Activated naive CD4-positive, alpha-beta T cell treated with anti-CD3 and anti-CD28 coated beads, Interleukin-2, amount 50 U/mL, for 24 hours (primary cell): Measurements from ENCODE around the gene CPZ.

ENCODE experiments used
- H3K27ac Mint-ChIP-seq: one replicate; pipeline ENCODE4 v1.8.0; 2021; ENCODE audit warnings: mild to moderate bottlenecking, mixed read lengths
- H3K27me3 Mint-ChIP-seq: one replicate; pipeline ENCODE4 v1.8.0; 2021; ENCODE audit warnings: mixed read lengths
- H3K36me3 Mint-ChIP-seq: one replicate; pipeline ENCODE4 v1.8.0; 2021; ENCODE audit warnings: mixed read lengths
- H3K4me1 Mint-ChIP-seq: one replicate; pipeline ENCODE4 v1.8.0; 2021; ENCODE audit warnings: mixed read lengths
- H3K4me3 Mint-ChIP-seq: one replicate; pipeline ENCODE4 v1.8.0; 2021; ENCODE audit warnings: mild to moderate bottlenecking, mixed read lengths
- H3K9me3 Mint-ChIP-seq: one replicate; pipeline ENCODE4 v1.8.0; 2021; ENCODE audit warnings: mixed read lengths

Gene CPZ

DNA sequence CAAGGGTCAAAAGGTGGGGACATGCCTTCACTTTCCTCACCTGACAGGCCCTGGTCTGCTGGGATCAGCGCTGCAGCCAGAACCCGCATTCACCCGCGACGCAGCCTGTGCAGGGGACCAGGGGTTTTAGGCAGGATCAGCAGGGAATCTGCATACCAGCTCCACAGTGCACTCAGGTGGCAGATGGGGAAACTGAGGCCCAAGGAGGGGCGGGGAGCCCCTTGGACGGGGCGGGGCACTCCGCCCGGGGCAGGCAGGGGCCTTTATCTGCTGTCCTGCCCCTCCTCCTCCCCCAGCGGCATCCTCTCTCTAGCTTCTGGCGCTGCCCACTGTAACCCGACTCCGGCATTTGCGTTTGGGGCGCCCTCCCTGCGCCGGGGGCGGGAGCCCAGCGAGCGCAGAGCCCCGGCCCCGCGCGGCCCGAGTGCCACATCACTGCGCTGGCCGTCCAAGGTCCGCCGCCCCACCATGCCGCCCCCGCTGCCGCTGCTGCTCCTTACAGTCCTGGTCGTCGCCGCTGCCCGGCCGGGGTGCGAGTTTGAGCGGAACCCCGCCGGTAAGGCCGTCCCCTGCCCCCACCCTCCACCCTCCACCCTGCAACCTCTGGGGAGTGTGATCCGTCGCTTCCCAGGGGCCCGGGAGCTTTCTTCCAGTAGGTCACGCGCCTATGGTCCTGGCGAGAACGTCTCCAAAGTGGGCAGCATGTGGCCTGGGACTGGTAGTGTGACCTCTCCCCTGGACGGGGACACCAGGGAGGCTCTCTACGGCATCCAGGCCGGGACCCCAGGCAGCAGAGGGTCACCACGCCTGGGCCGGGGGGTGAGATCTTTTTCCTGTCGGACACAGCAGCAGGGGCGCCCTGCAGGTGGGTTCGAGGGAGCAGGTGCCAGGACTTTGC is at the start of gene CPZ:
Gene CPZ, plus strand, starts transcription at position 400 of the 898 bp plus-strand sequence. Its CDS starts 69 bp downstream, at position 469.
- H3K4me3 Mint-ChIP-seq, result no peak within 1 kb of the TSS
- H3K9me3 Mint-ChIP-seq, result no peaks in the 10 kb centered on the region
- H3K36me3 Mint-ChIP-seq, result no peaks in the 10 kb centered on the region
- peaks cover 12% of the 10 kb centered on the region for H3K27me3 Mint-ChIP-seq
- H3K27ac Mint-ChIP-seq, result no peak within 1 kb of the TSS
- H3K4me1 Mint-ChIP-seq, result no peaks in the 10 kb centered on the region

DNA sequence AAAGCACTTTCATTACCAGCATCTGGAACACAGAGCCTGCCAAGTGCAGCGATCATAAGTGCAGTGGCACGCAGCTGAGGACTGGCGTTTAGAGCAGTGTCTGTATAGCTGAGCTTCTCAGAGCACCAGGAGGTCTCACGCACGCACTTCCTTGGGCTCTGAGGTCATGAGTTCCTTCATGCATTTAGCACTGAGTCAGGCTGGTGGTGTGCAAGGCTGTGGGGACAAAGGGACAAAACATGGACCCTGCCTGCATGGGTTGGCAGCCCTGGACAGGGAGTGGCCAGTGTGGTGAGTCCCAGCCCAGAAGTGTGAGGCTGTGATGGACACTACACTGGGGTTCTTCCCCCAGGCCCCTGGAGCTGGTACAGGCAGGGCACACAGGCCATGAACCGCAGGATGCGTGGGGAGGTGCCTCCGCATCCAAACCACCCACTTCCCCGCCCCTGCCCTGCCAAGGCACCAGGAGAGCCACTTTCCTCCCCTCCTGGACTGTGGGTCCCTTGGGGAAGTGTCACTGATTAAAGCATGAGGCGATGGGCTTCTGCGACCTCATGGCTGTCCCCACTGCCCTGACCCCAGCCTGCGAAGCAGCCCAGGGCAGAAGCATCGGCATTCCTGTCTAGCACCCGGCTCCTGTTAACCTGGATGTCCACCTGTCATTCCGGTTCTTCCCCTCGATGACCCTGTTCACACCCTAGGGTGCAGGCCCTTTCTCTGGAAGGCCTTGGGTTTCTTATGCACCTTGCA is 49.6 kb upstream of the CPZ start:
- no peaks in the 10 kb centered on the region for H3K27me3 Mint-ChIP-seq
- H3K4me1 Mint-ChIP-seq, result no peaks in the 10 kb centered on the region
- H3K4me3 Mint-ChIP-seq, result no peak overlapping the region
- H3K27ac Mint-ChIP-seq, result no peak overlapping the region
- H3K9me3 Mint-ChIP-seq, result no peaks in the 10 kb centered on the region
- no peaks in the 10 kb centered on the region for H3K36me3 Mint-ChIP-seq

GRCh38 chr4:8543623-8544022 is 48.9 kb upstream of the CPZ start:
- no peaks in the 10 kb centered on the region for H3K36me3 Mint-ChIP-seq
- H3K4me1 Mint-ChIP-seq, result no peaks in the 10 kb centered on the region
- no peaks in the 10 kb centered on the region for H3K27me3 Mint-ChIP-seq
- no peak overlapping the region for H3K4me3 Mint-ChIP-seq
- H3K27ac Mint-ChIP-seq, result no peak overlapping the region
- no peaks in the 10 kb centered on the region for H3K9me3 Mint-ChIP-seq

GRCh38 chr4:8544282-8544681 is 48.3 kb upstream of the CPZ start:
- H3K36me3 Mint-ChIP-seq, result no peaks in the 10 kb centered on the region
- no peak overlapping the region for H3K4me3 Mint-ChIP-seq
- no peaks in the 10 kb centered on the region for H3K4me1 Mint-ChIP-seq
- H3K27ac Mint-ChIP-seq, result no peak overlapping the region
- no peaks in the 10 kb centered on the region for H3K27me3 Mint-ChIP-seq
- H3K9me3 Mint-ChIP-seq, result no peaks in the 10 kb centered on the region

DNA sequence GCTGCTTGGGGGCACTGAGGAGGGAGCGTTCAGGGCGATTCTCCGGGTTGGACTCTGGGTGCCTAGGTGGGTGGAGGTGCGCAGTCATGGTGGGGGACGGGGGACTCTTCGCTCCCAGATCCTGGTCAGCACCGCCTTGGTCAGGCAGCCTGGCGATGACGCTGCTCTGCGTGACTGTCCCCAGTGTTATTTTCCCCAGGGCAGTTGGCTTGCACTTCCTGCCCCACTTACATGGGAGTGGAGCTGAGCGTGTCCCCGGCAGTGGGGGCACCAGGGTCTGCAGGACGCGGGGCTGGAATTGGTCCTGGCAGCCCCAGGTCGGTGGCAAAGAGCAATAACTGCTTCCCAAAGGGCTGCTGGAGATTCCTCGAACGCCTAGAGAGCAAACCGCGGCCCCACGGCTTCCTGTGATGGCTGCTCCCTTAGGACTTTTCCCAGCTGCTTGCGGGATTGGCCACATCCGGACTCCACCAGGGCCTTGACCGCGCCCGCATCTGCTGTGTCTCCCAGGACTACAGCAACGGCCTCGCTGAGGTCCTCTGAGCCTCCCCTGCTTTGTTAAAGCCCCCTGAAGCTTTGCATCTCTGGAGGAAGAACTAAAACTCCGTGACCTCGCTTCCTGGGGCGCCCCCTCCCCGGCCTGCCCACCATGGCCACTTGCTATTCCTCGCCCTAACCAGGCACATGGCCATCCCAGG is 47.7 kb upstream of the CPZ start:
- H3K36me3 Mint-ChIP-seq, result no peaks in the 10 kb centered on the region
- no peaks in the 10 kb centered on the region for H3K9me3 Mint-ChIP-seq
- H3K27me3 Mint-ChIP-seq, result no peaks in the 10 kb centered on the region
- no peak overlapping the region for H3K4me3 Mint-ChIP-seq
- H3K27ac Mint-ChIP-seq, result no peak overlapping the region
- no peaks in the 10 kb centered on the region for H3K4me1 Mint-ChIP-seq

DNA sequence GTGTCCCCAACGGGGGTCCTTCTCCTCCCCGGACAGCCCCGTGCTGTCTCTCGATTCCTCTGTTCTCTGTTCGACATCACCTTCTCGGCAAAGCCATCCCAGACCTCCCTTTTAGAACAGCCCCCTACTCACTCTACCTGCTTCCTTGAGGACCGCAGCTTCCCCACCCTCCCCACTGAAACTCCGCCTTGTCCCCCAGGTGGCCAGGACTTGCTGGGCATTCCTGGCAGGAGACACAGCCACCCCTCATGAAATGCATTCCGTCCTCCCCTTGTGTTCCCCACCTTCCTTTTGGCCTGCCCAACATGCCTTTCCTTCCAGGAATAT is 47.2 kb upstream of the CPZ start:
- no peaks in the 10 kb centered on the region for H3K9me3 Mint-ChIP-seq
- no peak overlapping the region for H3K27ac Mint-ChIP-seq
- H3K4me1 Mint-ChIP-seq, result no peaks in the 10 kb centered on the region
- H3K27me3 Mint-ChIP-seq, result no peaks in the 10 kb centered on the region
- H3K36me3 Mint-ChIP-seq, result no peaks in the 10 kb centered on the region
- no peak overlapping the region for H3K4me3 Mint-ChIP-seq

DNA sequence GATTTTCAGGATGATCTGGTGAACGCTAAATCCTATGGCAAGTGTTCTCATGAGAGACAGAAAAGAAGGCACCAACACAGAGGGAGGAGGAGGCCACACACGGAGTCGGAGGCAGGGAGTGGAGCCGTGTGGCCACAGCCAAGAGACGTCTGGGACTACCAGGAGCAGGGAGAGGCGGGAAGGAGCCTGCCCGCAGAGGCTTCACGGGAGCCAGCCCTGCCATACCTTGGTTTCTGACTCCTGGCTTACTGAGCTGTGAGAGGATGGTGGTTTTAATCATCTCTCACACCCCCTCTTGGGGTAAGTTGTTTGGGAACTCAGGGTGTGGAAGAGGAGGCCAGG is 45.8 kb upstream of the CPZ start:
- H3K36me3 Mint-ChIP-seq, result no peaks in the 10 kb centered on the region
- no peak overlapping the region for H3K27ac Mint-ChIP-seq

GRCh38 chr4:8547108-8547911 is 45.3 kb upstream of the CPZ start:
- Mint-ChIP-seq H3K27ac (no peak overlapping the region), H3K27me3 (no peaks in the 10 kb centered on the region), H3K4me1 (no peaks in the 10 kb centered on the region), H3K9me3 (no peaks in the 10 kb centered on the region), H3K36me3 (no peaks in the 10 kb centered on the region), H3K4me3 (no peak overlapping the region)

More for the DNA sequence above, 45.8 kb upstream of the CPZ start:
- Mint-ChIP-seq H3K4me3 (no peak overlapping the region), H3K9me3 (no peaks in the 10 kb centered on the region), H3K27me3 (no peaks in the 10 kb centered on the region), H3K4me1 (no peaks in the 10 kb centered on the region)

DNA sequence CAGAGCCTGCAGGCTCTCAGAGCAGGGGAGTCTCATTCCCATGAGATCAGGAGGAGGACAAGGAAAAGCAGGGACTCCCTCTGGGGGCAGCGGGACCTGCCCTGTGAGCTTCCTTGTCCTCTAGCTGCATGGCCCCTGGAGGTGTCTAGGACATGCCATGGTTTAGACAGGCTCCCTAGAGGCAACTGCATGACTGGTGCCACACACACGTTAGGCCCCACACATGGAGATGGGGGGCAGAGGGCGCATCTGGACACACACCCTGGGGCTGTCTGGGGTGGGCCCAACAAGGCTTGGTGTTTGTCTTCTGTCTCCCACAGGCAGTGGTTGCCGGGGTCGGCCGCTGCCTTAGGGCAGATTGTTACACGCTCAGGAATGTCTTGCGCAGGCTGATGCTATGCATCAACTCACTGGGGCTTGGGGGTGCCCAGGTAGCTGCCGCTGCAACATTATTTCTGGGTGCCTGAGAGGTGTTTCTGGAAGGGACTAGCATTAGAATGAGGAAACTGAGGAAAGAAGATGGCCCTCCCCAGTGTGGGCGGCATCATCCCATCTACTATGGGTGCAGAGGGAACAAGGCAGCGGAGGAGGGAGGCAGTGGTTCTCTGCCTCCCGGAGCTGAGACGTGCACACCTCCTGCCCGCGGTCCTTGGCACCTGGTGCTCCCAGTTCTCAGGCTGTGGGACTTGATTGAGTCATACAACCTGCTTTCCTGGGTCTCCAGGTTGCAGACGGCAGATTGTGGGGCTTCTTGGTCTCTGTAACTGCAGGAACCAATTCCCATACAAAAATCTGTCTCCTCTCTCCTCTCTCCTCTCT is 44.4 kb upstream of the CPZ start:
- H3K27ac Mint-ChIP-seq, result no peak overlapping the region

DNA sequence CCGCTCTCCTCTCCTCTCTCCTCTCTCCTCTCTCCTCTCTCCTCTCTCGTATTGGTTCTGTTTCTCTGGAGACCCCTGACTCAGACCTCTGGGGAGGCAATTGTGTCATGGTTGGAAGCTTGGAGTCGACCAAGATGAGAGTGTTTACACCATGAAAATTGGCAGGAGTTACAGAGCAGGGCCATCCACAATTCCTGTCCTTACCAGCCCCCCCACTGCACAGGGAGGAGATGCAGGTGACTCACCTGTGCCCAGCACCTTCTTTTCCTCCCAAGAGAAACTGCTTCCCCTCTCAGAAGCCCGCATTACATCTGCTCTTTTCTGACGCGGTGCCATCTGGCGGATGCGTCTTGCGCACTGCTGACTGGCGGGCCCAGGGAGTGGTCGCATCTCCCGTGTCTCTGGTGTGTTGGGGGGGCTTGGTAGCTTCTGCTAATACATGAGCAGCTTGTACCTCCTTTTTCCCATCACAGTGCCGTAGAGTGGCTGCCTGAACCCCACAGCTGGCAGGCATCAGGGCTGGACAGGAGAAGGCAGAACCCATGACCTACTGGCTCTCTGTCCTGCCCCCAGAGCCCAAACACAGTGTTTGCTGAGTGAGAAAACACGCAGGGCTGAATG is 43.7 kb upstream of the CPZ start:
- Mint-ChIP-seq H3K4me1 (no peaks in the 10 kb centered on the region), H3K36me3 (no peaks in the 10 kb centered on the region), H3K27me3 (no peaks in the 10 kb centered on the region), H3K9me3 (no peaks in the 10 kb centered on the region), H3K4me3 (no peak overlapping the region), H3K27ac (no peak overlapping the region)

More for the DNA sequence above, 44.4 kb upstream of the CPZ start:
- Mint-ChIP-seq H3K27me3 (no peaks in the 10 kb centered on the region), H3K36me3 (no peaks in the 10 kb centered on the region), H3K4me1 (no peaks in the 10 kb centered on the region), H3K4me3 (no peak overlapping the region), H3K9me3 (no peaks in the 10 kb centered on the region)

DNA sequence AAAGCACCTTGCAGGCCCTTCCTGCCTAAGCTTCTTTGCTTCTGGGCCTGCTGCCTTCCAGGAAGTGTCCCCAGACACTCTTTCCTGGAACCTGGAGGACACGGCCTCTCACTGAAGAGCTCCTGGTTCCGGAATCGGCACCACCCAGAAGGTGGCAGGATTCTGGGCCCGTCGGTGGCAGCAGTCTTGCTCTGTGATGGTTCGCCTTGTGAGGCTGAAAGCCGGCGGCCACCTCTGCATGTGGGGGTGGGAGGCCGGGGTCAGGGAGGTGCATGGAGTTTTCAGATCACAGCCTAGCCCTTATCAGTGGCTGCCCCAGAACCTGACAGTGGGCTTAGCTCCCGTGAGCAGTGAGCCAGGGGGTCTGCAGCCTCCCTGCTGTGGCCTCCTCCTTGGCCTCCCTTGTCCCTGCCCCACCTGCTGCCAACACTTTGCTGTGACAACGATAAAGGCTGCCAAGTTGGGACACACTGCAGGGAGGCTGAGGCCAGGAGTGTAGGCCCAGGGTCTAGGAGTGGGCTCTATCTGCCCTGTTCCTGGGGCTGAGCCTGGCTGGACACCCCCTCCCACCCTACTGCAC is 43.1 kb upstream of the CPZ start:
- Mint-ChIP-seq H3K27me3 (no peaks in the 10 kb centered on the region), H3K9me3 (no peaks in the 10 kb centered on the region), H3K27ac (no peak overlapping the region), H3K36me3 (no peaks in the 10 kb centered on the region), H3K4me1 (no peaks in the 10 kb centered on the region), H3K4me3 (no peak overlapping the region)

DNA sequence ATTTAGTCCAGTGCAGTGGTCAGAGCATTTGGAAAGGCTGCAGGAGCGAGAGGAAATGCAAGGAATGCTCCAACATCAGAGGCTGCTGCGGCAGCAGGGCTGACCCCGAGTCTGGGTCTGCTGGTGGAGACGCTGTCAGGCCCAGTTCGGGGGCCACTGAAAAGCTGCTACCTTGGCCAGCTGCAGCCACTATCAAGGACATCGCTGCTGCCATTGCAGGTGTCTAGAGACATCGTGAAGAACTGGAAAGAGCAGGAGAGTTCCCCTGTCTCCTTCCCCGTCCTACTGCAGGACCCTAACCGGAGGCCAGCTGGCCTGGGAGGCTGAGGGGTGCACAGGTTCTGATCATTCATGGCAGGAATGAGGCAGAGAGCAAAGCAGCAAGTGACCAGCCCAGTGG is 41.9 kb upstream of the CPZ start:
- Mint-ChIP-seq H3K27me3 (no peaks in the 10 kb centered on the region), H3K4me3 (no peak overlapping the region), H3K27ac (peak overlapping the region; percentile 6), H3K9me3 (no peaks in the 10 kb centered on the region), H3K4me1 (no peaks in the 10 kb centered on the region), H3K36me3 (no peaks in the 10 kb centered on the region)

DNA sequence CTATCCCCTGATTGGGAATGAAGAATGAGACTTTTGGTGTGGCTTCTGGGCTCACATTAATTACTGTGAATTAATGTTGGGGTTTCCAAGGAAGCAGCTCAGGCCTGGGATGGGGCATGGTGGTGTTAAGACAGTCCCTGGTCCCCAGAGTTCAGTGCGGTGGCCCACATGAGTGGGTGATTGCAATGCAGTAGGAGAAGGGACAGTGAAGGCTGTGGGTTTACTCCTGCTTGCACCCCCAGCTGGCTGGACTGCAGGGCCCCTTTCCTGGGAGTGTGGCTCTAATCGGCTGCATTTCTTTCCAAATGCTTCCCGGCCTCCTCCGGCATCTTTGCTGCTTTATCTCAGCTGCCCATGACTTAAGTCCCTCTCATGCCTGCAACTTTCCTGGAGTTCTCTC is 40.5 kb upstream of the CPZ start:
- no peaks in the 10 kb centered on the region for H3K27me3 Mint-ChIP-seq
- no peaks in the 10 kb centered on the region for H3K9me3 Mint-ChIP-seq
- H3K4me3 Mint-ChIP-seq, result no peak overlapping the region
- no peaks in the 10 kb centered on the region for H3K36me3 Mint-ChIP-seq
- H3K27ac Mint-ChIP-seq, result no peak overlapping the region
- H3K4me1 Mint-ChIP-seq, result no peaks in the 10 kb centered on the region

- H3K4me1 Mint-ChIP-seq, result no peaks in the 10 kb centered on the region
- H3K27ac Mint-ChIP-seq, result no peak overlapping the region
- H3K36me3 Mint-ChIP-seq, result no peaks in the 10 kb centered on the region
- no peak overlapping the region for H3K4me3 Mint-ChIP-seq
- H3K27me3 Mint-ChIP-seq, result no peaks in the 10 kb centered on the region
- no peaks in the 10 kb centered on the region for H3K9me3 Mint-ChIP-seq
Measured at GRCh38 chr4:8552581-8553205, 39.9 kb upstream of the CPZ start.
